Measurements from ENCODE around the gene BMP8A. TPM values are rescaled to one million over a fixed set of nuclear protein-coding genes. Genes with fewer than 3 reads are reported as not detected.
"Not testable (repeated sequence)": the region's sequence is repeated elsewhere in the genome, so short reads cannot be mapped to it uniquely, and the experiment has no call there.

The BMP8A gene
- total RNA-seq, 1 donor from 2014 or later: 0.58 TPM

- Histone ChIP-seq H3K4me3 (ENCODE audit: low read depth, low read length) (no peak overlapping the region), H3K27me3 (ENCODE audit: control insufficient read depth, insufficient read depth, low read length) (peaks cover 16% of the 10 kb centered on the region), H3K36me3 (ENCODE audit: control insufficient read depth, insufficient read depth, low read length) (peaks cover 6% of the 10 kb centered on the region)
- DNase-seq (ENCODE audit: low read depth): no peak
- TF ChIP-seq, protein P1, sequence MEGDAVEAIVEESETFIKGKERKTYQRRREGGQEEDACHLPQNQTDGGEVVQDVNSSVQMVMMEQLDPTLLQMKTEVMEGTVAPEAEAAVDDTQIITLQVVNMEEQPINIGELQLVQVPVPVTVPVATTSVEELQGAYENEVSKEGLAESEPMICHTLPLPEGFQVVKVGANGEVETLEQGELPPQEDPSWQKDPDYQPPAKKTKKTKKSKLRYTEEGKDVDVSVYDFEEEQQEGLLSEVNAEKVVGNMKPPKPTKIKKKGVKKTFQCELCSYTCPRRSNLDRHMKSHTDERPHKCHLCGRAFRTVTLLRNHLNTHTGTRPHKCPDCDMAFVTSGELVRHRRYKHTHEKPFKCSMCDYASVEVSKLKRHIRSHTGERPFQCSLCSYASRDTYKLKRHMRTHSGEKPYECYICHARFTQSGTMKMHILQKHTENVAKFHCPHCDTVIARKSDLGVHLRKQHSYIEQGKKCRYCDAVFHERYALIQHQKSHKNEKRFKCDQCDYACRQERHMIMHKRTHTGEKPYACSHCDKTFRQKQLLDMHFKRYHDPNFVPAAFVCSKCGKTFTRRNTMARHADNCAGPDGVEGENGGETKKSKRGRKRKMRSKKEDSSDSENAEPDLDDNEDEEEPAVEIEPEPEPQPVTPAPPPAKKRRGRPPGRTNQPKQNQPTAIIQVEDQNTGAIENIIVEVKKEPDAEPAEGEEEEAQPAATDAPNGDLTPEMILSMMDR (IDR thresholded peaks at IDR 0.05; ENCODE audit: insufficient read depth, low read length, poor library complexity, severe bottlenecking): no peak
These were observed 3.4 kb upstream of the BMP8A start for GRCh38 chr1:39488012-39488545.

- TF ChIP-seq, protein P1 (IDR thresholded peaks at IDR 0.05; ENCODE audit: insufficient read depth, low read length, poor library complexity, severe bottlenecking): no peak
- DNase-seq (ENCODE audit: low read depth): no peak
- Histone ChIP-seq H3K4me3 (ENCODE audit: low read depth, low read length) (no peak overlapping the region), H3K27me3 (ENCODE audit: control insufficient read depth, insufficient read depth, low read length) (peaks cover 21% of the 10 kb centered on the region), H3K36me3 (ENCODE audit: control insufficient read depth, insufficient read depth, low read length) (peaks cover 5% of the 10 kb centered on the region)
These were observed 2.5 kb upstream of the BMP8A start for GRCh38 chr1:39488793-39489566.

GRCh38 chr1:39489567-39490239 is 1.7 kb upstream of the BMP8A start:
- TF ChIP-seq, protein P1 (IDR thresholded peaks at IDR 0.05; ENCODE audit: insufficient read depth, low read length, poor library complexity, severe bottlenecking): no peak
- H3K36me3 ChIP-seq (ENCODE audit: control insufficient read depth, insufficient read depth, low read length): peaks cover 3% of the 10 kb centered on the region
- DNase-seq (ENCODE audit: low read depth): no peak
- H3K4me3 ChIP-seq (ENCODE audit: low read depth, low read length): no peak overlapping the region
- H3K27me3 ChIP-seq (ENCODE audit: control insufficient read depth, insufficient read depth, low read length): peaks cover 21% of the 10 kb centered on the region

DNA sequence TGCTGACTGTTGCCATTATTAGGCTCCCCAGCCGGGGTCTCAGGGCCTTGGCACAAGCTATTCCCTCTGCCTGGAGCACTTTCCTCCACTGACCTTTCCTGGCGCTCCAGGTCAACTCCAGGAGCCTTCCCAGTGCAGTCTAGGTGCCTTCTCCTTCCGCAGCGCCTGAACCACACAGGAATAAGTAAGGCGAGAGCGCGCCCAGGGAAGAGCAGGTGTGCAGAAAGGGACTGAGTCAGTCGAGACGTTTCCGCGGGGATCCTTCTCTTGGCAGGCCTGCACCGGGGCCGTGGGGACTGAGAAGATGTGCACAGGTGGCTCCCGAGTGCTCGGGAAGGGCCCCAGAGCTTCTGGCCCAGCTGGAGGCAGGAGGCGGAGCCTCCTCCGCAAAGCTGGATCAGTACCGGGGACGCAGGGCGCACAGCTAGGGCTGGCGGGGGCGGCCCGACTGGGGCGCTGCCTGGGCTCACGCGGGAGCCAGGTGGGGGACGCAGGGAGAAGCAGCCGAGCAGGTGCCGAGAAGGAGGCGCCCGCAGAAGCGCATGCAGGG is 765 bp upstream of the BMP8A start:
- TF ChIP-seq, protein P1 (IDR thresholded peaks at IDR 0.05; ENCODE audit: insufficient read depth, low read length, poor library complexity, severe bottlenecking): no peak
- no peaks in the 10 kb centered on the region for H3K36me3 ChIP-seq (ENCODE audit: control insufficient read depth, insufficient read depth, low read length)
- DNase-seq (ENCODE audit: low read depth): no peak
- H3K4me3 ChIP-seq (ENCODE audit: low read depth, low read length): peak overlapping the region; percentile 3
- peaks cover 21% of the 10 kb centered on the region for H3K27me3 ChIP-seq (ENCODE audit: control insufficient read depth, insufficient read depth, low read length)

DNA sequence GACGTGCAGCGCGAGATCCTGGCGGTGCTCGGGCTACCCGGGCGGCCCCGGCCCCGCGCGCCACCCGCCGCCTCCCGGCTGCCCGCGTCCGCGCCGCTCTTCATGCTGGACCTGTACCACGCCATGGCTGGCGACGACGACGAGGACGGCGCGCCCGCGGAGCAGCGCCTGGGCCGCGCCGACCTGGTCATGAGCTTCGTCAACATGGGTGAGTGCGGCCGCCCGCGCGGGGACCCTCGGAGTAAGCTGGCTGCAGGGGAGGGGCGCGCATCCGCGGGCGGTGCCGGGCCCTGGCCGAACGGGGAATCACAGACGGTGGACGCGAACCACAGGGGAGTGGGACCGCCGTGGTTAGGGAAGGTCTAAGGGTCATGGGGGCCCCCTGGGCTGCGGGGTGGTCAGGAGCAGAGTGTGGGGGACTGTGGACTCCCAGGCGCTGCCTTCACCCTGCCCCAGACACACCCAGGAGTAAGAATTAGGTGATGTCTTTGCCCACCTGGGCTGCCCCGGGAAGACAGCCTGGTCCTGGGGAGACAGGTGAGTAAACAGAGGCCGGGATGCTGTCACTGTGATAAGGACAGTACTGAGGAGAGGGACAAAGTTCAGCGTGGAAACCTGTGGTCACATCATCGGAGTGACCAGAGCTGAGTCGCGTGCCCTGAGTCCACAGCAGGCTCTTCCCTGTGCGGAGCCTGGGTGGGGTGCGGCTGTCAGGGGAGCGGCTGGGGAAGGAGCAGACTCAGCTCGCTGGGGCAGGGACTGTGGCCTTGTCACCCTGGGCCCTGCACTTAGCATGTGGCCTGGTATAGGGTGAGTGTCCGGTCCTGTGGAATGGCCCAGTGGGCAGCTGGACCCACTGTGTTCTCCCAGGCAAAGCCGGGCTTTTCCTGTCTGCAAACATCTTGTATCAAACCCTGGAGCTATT is 944 bp downstream of the BMP8A start:
- not testable (repeated sequence) for DNase-seq (ENCODE audit: low read depth); H3K36me3 ChIP-seq (ENCODE audit: control insufficient read depth, insufficient read depth, low read length); H3K4me3 ChIP-seq (ENCODE audit: low read depth, low read length)
- H3K27me3 ChIP-seq (ENCODE audit: control insufficient read depth, insufficient read depth, low read length): peaks cover 21% of the 10 kb centered on the region

DNA sequence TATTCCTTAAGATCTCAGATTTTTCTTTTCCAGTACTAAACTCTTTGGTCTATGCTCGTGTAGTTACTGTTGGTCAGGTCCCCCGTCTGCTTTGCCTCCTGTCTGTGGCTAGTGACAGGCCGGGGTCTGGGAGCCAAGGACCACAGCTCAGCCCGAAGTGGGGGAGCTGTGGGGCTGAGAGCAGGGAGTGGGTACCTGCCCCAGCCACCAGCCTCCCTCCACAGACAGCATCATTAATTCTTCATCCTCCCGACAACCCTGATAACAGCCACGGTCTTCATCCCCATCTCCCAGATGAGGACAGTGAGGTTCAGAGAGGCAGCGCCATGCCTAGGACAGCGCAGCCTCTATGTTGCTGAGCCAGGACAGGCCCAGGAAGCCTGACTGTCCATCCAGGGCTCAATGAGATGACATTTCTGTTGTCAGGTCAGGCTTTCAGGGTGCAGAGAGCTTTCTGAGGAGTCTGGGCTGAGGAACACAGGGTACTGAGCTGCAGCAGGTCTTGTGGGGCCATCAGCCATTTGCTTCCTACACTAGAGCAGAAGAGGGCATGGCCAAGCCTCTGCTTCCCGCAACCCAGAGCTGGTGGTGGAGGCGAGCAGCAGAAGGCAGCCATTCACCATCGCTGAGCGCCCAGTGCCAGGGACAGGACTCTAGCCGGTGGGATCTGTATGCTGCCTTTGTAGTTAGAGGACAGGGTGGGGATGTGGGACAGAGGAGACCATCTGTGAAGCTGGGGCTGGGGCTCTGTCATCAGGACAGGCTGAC is 1.8 kb downstream of the BMP8A start:
- peaks cover 21% of the 10 kb centered on the region for H3K27me3 ChIP-seq (ENCODE audit: control insufficient read depth, insufficient read depth, low read length)
- H3K4me3 ChIP-seq (ENCODE audit: low read depth, low read length); DNase-seq (ENCODE audit: low read depth); H3K36me3 ChIP-seq (ENCODE audit: control insufficient read depth, insufficient read depth, low read length): not testable (repeated sequence)
